Gastrocnemius medialis (tissue), 4 donors: ENCODE data around the gene WWOX.

Experiments used
- POLR2A ChIP-seq, 2 donors: fragments of 450-650 bp; IDR thresholded peaks; one replicate each; pipeline ENCODE4 v1.6.1; 2017; ENCODE audit warnings: antibody characterized with exemption in 2 of 2, mild to moderate bottlenecking in 2 of 2, moderate library complexity in 2 of 2
- TF ChIP-seq, protein P1 (sequence below), 5 experiments: fragments of 450-650 bp in 3 of 5; fragments of 200-600 bp in 2 of 5; sonication (generic) in 2 of 5; IDR thresholded peaks in 4 of 5; conservative IDR thresholded peaks in 1 of 5; 1 replicate in 4 of 5; 2 replicates in 1 of 5; pipeline ENCODE4 v1.5.1; 2016 to 2019; ENCODE audit warnings: antibody characterized with exemption in 5 of 5, mild to moderate bottlenecking in 3 of 5, moderate library complexity in 3 of 5

DNA sequence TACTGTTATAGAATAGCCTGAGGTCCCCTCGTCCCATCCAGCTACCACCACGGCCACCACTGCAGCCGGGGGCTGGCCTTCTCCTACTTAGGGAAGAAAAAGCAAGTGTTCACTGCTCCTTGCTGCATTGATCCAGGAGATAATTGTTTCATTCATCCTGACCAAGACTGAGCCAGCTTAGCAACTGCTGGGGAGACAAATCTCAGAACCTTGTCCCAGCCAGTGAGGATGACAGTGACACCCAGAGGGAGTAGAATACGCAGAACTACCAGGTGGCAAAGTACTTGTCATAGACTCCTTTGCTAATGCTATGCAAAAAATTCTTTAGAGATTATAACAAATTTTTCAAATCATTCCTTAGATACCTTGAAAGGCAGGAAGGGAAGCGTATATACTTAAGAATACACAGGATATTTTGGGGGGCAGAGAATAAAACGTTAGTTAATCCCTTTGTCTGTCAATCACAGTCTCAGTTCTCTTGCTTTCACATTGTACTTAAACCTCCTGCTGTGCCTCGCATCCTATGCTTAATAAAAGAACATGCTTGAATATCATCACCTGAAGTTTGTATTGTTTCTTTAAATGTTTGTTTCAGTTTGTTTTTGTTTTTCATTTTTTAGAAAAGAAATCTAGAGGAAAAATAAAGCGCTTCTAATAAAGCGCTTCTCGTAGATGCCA is 1112.8 kb downstream of the WWOX start:
- TF ChIP-seq, protein P1, sequence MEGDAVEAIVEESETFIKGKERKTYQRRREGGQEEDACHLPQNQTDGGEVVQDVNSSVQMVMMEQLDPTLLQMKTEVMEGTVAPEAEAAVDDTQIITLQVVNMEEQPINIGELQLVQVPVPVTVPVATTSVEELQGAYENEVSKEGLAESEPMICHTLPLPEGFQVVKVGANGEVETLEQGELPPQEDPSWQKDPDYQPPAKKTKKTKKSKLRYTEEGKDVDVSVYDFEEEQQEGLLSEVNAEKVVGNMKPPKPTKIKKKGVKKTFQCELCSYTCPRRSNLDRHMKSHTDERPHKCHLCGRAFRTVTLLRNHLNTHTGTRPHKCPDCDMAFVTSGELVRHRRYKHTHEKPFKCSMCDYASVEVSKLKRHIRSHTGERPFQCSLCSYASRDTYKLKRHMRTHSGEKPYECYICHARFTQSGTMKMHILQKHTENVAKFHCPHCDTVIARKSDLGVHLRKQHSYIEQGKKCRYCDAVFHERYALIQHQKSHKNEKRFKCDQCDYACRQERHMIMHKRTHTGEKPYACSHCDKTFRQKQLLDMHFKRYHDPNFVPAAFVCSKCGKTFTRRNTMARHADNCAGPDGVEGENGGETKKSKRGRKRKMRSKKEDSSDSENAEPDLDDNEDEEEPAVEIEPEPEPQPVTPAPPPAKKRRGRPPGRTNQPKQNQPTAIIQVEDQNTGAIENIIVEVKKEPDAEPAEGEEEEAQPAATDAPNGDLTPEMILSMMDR (IDR thresholded peaks at IDR 0.05 in 4 of 5, conservative IDR thresholded peaks at IDR 0.05 in 1 of 5): no peak
- TF ChIP-seq POLR2A (IDR thresholded peaks at IDR 0.05): no peak
